Measurements from ENCODE around the gene ADAMTS16.

The ADAMTS16 gene

GRCh38 chr5:5316334-5316733 is 176.2 kb downstream of the ADAMTS16 start:
- no peak for DNase-seq (ENCODE audit: low spot score)

- DNase-seq (ENCODE audit: low spot score) = no peak
Measured at GRCh38 chr5:5317976-5318375, 177.8 kb downstream of the ADAMTS16 start.

GRCh38 chr5:5318426-5319190 is 178.5 kb downstream of the ADAMTS16 start:
- DNase-seq (ENCODE audit: low spot score) = no peak

GRCh38 chr5:5320062-5320805 is 180.1 kb downstream of the ADAMTS16 start:
- DNase-seq (ENCODE audit: low spot score) = no peak

- DNase-seq (ENCODE audit: low spot score) = no peak
Measured at GRCh38 chr5:5321137-5321536, 181.0 kb downstream of the ADAMTS16 start.

- DNase-seq (ENCODE audit: low spot score) = no peak
Measured at GRCh38 chr5:5323551-5323950, 183.4 kb downstream of the ADAMTS16 start.

GRCh38 chr5:5326115-5326758 is 186.1 kb downstream of the ADAMTS16 start:
- DNase-seq (ENCODE audit: low spot score) = no peak

GRCh38 chr5:5327126-5327525 is 187.0 kb downstream of the ADAMTS16 start:
- no peak for DNase-seq (ENCODE audit: low spot score)

GRCh38 chr5:5330728-5331452 is 190.8 kb downstream of the ADAMTS16 start:
- DNase-seq (ENCODE audit: low spot score) = no peak

- no peak for DNase-seq (ENCODE audit: low spot score)
Measured at GRCh38 chr5:5331848-5332247, 191.7 kb downstream of the ADAMTS16 start.

GRCh38 chr5:5332287-5332686 is 192.2 kb downstream of the ADAMTS16 start:
- no peak for DNase-seq (ENCODE audit: low spot score)

GRCh38 chr5:5335107-5335506 is 195.0 kb downstream of the ADAMTS16 start:
- no peak for DNase-seq (ENCODE audit: low spot score)

- no peak for DNase-seq (ENCODE audit: low spot score)
Measured at GRCh38 chr5:5335700-5336264, 195.7 kb downstream of the ADAMTS16 start.

GRCh38 chr5:5339257-5339656 is 199.1 kb downstream of the ADAMTS16 start:
- DNase-seq (ENCODE audit: low spot score) = no peak

- DNase-seq (ENCODE audit: low spot score) = no peak
Measured at GRCh38 chr5:5340206-5340729, 200.1 kb downstream of the ADAMTS16 start.

GRCh38 chr5:5341531-5342292 is 201.6 kb downstream of the ADAMTS16 start:
- DNase-seq (ENCODE audit: low spot score) = no peak

- no peak for DNase-seq (ENCODE audit: low spot score)
Measured at GRCh38 chr5:5342784-5343183, 202.7 kb downstream of the ADAMTS16 start.

- DNase-seq (ENCODE audit: low spot score) = no peak
Measured at GRCh38 chr5:5343568-5343967, 203.4 kb downstream of the ADAMTS16 start.

- no peak for DNase-seq (ENCODE audit: low spot score)
Measured at GRCh38 chr5:5344051-5344571, 204.0 kb downstream of the ADAMTS16 start.

- DNase-seq (ENCODE audit: low spot score) = no peak
Measured at GRCh38 chr5:5344606-5345005, 204.5 kb downstream of the ADAMTS16 start.

GRCh38 chr5:5347442-5347841 is 207.3 kb downstream of the ADAMTS16 start:
- no peak for DNase-seq (ENCODE audit: low spot score)
